Chondrocyte (in vitro differentiated cells): ENCODE data around the gene HDAC4. TPM values are rescaled to one million over a fixed set of nuclear protein-coding genes. Genes with fewer than 3 reads are reported as not detected.

ENCODE experiments used
- DNase-seq: peaks from one replicate; pipeline ENCODE4 v3.0.0; 2021; ENCODE audit warnings: mixed read lengths, low spot score
- H3K27ac Mint-ChIP-seq: one replicate; pipeline ENCODE4 v1.8.0; 2021; ENCODE audit warnings: mild to moderate bottlenecking, moderate library complexity, mixed read lengths; ENCODE audit not compliant: unreplicated experiment
- H3K27me3 Mint-ChIP-seq: 2 replicates; pipeline ENCODE4 v1.8.0; 2021; ENCODE audit warnings: low read depth, mixed read lengths
- H3K36me3 Mint-ChIP-seq: 2 replicates; pipeline ENCODE4 v1.8.0; 2021; ENCODE audit warnings: low read depth, mixed read lengths
- H3K4me1 Mint-ChIP-seq: 2 replicates; pipeline ENCODE4 v1.8.0; 2021; ENCODE audit warnings: low read depth, mild to moderate bottlenecking, mixed read lengths
- H3K4me3 Mint-ChIP-seq: one replicate; pipeline ENCODE4 v1.8.0; 2021; ENCODE audit warnings: mild to moderate bottlenecking, moderate library complexity, mixed read lengths; ENCODE audit not compliant: unreplicated experiment
- H3K9me3 Mint-ChIP-seq: 2 replicates; pipeline ENCODE4 v1.8.0; 2021; ENCODE audit warnings: low read depth, mixed read lengths
- total RNA-seq: library from RNA; stranded (reverse); gene quantifications from 3 replicates; pipeline ENCODE4 v1.2.1, GENCODE V29; 2021
- TF ChIP-seq, protein P1 (sequence below): fragments of 200-600 bp; sonication (generic); IDR thresholded peaks from 2 replicates; pipeline ENCODE4 v1.5.0; 2021; ENCODE audit warnings: antibody characterized with exemption, mild to moderate bottlenecking, moderate library complexity

The HDAC4 gene
- total RNA-seq, 1 donor from 2014 or later, result 22.3 TPM

GRCh38 chr2:239116456-239117246, 284.2 kb downstream of the HDAC4 start:
- H3K9me3 Mint-ChIP-seq, result no peaks in the 10 kb centered on the region
- H3K27ac Mint-ChIP-seq, result no peak overlapping the region
- no peaks in the 10 kb centered on the region for H3K4me1 Mint-ChIP-seq
- no peaks in the 10 kb centered on the region for H3K27me3 Mint-ChIP-seq
- TF ChIP-seq, protein P1, sequence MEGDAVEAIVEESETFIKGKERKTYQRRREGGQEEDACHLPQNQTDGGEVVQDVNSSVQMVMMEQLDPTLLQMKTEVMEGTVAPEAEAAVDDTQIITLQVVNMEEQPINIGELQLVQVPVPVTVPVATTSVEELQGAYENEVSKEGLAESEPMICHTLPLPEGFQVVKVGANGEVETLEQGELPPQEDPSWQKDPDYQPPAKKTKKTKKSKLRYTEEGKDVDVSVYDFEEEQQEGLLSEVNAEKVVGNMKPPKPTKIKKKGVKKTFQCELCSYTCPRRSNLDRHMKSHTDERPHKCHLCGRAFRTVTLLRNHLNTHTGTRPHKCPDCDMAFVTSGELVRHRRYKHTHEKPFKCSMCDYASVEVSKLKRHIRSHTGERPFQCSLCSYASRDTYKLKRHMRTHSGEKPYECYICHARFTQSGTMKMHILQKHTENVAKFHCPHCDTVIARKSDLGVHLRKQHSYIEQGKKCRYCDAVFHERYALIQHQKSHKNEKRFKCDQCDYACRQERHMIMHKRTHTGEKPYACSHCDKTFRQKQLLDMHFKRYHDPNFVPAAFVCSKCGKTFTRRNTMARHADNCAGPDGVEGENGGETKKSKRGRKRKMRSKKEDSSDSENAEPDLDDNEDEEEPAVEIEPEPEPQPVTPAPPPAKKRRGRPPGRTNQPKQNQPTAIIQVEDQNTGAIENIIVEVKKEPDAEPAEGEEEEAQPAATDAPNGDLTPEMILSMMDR, result no peak
- H3K36me3 Mint-ChIP-seq, result no peaks in the 10 kb centered on the region
- DNase-seq, result no peak
- no peak overlapping the region for H3K4me3 Mint-ChIP-seq

DNA sequence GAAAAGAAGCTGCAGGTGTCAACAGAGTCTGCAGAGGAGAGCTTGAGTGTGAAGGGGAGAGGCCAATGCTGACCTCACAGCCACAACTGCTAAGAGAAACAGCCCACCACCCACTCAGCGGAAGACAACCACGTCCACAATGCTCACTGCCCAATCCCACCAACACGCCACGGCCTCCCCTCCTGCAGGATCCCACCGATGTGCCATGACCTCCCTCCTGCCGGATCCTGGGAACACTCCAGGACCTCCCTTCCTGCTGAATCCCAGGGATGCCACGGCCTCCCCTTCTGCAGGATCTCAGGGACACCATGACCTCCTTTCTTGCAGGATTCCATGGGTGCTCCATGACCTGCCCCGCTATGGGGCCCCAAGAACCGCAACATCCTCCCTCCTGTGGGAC, 285.2 kb downstream of the HDAC4 start:
- TF ChIP-seq, protein P1, result no peak
- no peak for DNase-seq
- Mint-ChIP-seq H3K27ac (no peak overlapping the region), H3K4me3 (no peak overlapping the region), H3K27me3 (no peaks in the 10 kb centered on the region), H3K4me1 (no peaks in the 10 kb centered on the region), H3K9me3 (no peaks in the 10 kb centered on the region), H3K36me3 (no peaks in the 10 kb centered on the region)

DNA sequence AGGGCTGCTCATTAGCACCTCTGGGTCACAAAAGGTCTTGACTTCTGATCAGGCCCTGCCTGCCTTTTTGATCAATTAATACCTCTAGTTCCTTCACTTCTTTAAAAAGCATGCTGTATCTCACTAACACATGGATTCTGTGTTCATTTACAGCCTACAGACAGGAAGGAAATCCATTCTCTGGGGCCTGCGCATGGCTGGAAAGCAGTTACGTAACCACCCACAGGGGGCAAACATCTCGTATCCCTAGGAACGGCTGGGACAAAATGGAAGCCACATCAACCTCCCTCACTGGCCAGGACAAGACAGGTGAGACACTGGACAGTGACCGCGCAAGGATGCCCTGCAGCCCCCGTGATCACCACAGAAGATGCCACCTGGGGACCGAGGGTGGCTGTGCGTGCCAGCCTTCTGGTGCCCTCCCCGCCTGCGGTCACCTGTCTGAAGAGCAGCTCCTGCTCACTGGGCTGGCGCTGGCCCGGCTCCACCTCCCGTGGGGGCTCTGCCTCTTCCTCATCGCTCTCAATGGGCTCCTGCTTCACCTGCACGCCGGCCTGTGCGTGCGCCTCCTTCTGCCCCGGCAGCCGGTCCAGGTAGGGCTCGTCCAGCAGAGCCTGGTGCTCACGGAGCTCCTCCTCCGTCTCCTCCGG, 286.1 kb downstream of the HDAC4 start:
- Mint-ChIP-seq H3K27ac (no peak overlapping the region), H3K4me3 (no peak overlapping the region), H3K36me3 (peaks cover 1% of the 10 kb centered on the region), H3K9me3 (no peaks in the 10 kb centered on the region), H3K4me1 (no peaks in the 10 kb centered on the region), H3K27me3 (no peaks in the 10 kb centered on the region)
- no peak for DNase-seq
- TF ChIP-seq, protein P1, result no peak

GRCh38 chr2:239114119-239114581, 286.7 kb downstream of the HDAC4 start:
- Mint-ChIP-seq H3K27me3 (no peaks in the 10 kb centered on the region), H3K9me3 (no peaks in the 10 kb centered on the region), H3K27ac (no peak overlapping the region), H3K36me3 (peaks cover 3% of the 10 kb centered on the region), H3K4me1 (no peaks in the 10 kb centered on the region), H3K4me3 (no peak overlapping the region)
- no peak for DNase-seq
- TF ChIP-seq, protein P1, result no peak

- TF ChIP-seq, protein P1, result no peak
- H3K36me3 Mint-ChIP-seq, result peaks cover 3% of the 10 kb centered on the region
- no peaks in the 10 kb centered on the region for H3K9me3 Mint-ChIP-seq
- no peaks in the 10 kb centered on the region for H3K4me1 Mint-ChIP-seq
- H3K27me3 Mint-ChIP-seq, result no peaks in the 10 kb centered on the region
- no peak overlapping the region for H3K4me3 Mint-ChIP-seq
- H3K27ac Mint-ChIP-seq, result no peak overlapping the region
- DNase-seq, result no peak
Measured at GRCh38 chr2:239113615-239114014, 287.2 kb downstream of the HDAC4 start.
